ENCODE results near the gene UBTD2.

UBTD2 gene

GRCh38 chr5:172282272-172283019 lies 1.1 kb downstream of the UBTD2 start:
- no peak for TF ChIP-seq CTCF (conservative IDR thresholded peaks at IDR 0.05; ENCODE audit: low read length)
- DNase-seq (ENCODE audit: low read depth) = peak; percentile 46
- H3K4me3 ChIP-seq (ENCODE audit: low read length) = peak overlapping the region; percentile 78

- H3K4me3 ChIP-seq (ENCODE audit: low read length) = peak overlapping the region; percentile 78
- TF ChIP-seq CTCF (conservative IDR thresholded peaks at IDR 0.05; ENCODE audit: low read length) = no peak
- no peak for DNase-seq (ENCODE audit: low read depth)
Measured at GRCh38 chr5:172281346-172281745, 2.2 kb downstream of the UBTD2 start.

DNA sequence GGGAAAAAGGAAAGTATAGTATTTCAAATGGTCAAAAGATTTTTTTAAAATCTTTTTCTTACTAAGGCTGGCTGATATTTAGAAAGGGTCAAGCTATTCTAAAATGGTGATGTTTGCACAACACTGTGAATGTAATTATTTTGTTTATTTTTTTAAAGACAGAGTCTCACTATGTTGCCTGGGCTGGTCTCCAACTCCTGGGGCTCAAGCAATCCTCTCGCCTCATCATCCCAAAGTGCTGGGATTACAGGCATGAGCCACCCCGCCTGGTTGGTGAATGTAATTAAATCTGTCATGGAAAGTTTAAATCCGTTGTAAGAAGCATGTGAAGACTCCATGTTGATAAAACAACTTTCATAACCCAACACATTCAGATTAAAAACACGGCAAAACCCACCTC lies 2.6 kb downstream of the UBTD2 start:
- no peak for TF ChIP-seq CTCF (conservative IDR thresholded peaks at IDR 0.05; ENCODE audit: low read length)
- peak; percentile 75 for DNase-seq (ENCODE audit: low read depth)
- H3K4me3 ChIP-seq (ENCODE audit: low read length) = no peak overlapping the region; the same call in 1 of the 2 replicates

DNA sequence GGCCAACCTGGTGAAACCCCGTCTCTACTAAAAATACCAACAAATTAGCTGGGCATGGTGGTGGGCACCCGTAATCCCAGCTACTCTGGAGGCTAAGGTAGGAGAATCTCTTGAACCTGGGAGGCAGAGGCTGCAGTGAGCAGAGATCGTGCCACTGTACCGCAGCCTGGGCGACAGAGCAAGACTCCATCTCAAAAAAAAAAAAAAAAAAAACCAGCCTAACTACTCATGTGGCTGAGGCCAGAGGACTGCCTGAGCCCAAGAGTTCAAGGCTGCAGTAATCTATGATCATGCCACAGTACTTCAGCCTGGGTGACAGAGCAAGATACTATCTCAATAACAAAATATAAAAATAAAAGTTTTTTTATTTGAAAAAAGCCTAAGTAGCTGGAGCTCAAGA lies 3.2 kb downstream of the UBTD2 start:
- H3K4me3 ChIP-seq (ENCODE audit: low read length) = no peak overlapping the region
- no peak for DNase-seq (ENCODE audit: low read depth)
- no peak for TF ChIP-seq CTCF (conservative IDR thresholded peaks at IDR 0.05; ENCODE audit: low read length)

DNA sequence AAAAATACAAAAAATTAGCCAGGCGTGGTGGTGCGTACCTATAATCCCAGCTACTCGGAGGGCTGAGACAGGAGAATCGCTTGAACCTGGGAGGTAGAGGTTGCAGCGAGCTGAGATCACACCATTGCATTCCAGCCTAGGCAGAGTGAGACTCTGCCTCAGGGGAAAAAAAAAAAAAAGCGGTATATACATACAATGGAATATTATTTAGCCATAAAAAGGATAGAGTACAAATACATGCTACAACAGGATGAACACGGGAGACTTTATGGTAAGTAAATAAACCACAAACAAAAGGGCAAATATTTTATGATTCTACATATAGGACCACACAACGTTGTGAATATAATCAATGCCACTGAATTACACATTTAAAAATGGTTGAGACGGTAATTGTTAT lies 5.2 kb downstream of the UBTD2 start:
- no peak for TF ChIP-seq CTCF (conservative IDR thresholded peaks at IDR 0.05; ENCODE audit: low read length)
- no peak overlapping the region for H3K4me3 ChIP-seq (ENCODE audit: low read length)
- no peak for DNase-seq (ENCODE audit: low read depth)

GRCh38 chr5:172276214-172276613 lies 7.3 kb downstream of the UBTD2 start:
- peak; percentile 8 for DNase-seq (ENCODE audit: low read depth)
- no peak overlapping the region for H3K4me3 ChIP-seq (ENCODE audit: low read length)
- TF ChIP-seq CTCF (conservative IDR thresholded peaks at IDR 0.05; ENCODE audit: low read length) = no peak

GRCh38 chr5:172274951-172275753 lies 8.4 kb downstream of the UBTD2 start:
- no peak for TF ChIP-seq CTCF (conservative IDR thresholded peaks at IDR 0.05; ENCODE audit: low read length)
- no peak overlapping the region for H3K4me3 ChIP-seq (ENCODE audit: low read length)
- DNase-seq (ENCODE audit: low read depth) = no peak
